Stimulated activated CD4-positive, alpha-beta T cell treated with anti-CD3 and anti-CD28 coated beads, TNF-alpha, amount 100 ng/mL, for 4 hours (primary cell): Measurements from ENCODE around the gene CTSO.
"Not testable (repeated sequence)": the region's sequence is repeated elsewhere in the genome, so short reads cannot be mapped to it uniquely, and the experiment has no call there.

Experiments
- DNase-seq, 3 experiments: peaks; one replicate each; pipeline ENCODE4 v3.0.0-alpha.2; 2020; ENCODE audit warnings: low read depth in 3 of 3

CTSO gene

DNA sequence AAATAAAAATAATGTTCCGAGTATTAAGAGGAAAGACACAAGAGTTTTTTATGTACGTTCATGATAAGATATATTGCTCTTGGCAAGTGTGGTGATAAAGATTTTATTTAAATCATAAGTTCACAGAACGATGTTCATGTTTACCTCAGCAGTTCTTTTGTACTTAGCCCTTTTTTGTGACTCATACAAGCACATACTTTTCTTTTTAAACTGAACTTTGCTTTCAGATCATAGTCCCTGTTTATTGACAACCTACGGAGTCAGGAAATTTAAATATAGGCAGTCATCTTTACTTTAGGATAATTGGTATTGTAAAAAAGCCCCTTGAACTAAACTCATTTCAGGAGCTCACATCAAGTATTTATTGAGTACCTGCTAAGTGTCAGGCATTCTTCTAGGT, 1.3 kb upstream of the CTSO start:
- DNase-seq: no peak

DNA sequence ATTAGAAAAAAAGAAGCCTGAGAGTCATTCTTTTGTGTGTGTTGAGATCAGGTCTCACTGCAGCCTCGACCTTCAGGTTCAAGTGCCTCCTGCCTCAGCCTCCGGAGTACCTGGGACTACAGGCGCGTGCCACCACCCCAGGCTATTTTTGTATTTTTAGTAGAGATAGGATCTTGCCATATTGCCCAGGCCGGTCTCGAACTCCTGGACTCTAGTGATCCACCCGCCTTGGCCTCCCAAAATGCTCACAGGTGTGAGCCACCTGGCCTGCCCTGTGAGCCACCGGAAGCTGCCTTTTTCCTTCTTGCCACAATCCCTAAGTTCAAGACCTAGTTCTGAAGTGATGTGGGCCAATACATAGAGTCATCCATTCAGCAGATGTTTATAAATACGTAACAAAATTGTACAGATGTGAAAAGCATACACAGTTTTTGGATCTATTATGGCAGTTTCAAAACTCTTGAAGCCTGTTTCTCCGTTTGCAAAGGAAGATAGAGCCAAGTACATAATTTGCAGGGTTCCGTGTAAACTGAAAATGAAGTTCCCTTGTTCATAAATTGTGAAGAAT, 536 bp upstream of the CTSO start:
- no peak for DNase-seq

GRCh38 chr4:155952501-155952901, 1.2 kb downstream of the CTSO start:
- no peak for DNase-seq

- no peak for DNase-seq
These were observed 3.2 kb downstream of the CTSO start for GRCh38 chr4:155950461-155950860.

DNA sequence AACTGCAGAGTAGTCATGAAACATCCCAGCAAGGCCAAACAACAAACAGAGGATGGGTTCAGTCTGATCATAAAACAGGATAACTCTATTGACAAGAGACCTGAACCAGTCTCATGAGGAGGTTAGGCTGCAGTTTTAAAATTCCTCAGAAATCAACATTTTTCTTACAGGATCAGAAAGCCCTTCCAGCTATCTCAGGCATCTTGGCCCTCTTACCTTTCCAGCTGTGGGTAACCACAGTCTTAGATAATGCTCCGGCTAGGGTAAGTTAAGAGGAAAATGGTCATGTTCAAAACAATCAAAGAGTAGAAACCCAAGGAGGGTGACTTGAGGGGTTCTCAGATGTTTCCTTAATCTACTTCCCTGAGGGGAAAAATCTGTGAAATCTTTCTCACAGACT, 5.1 kb downstream of the CTSO start:
- no peak for DNase-seq

DNA sequence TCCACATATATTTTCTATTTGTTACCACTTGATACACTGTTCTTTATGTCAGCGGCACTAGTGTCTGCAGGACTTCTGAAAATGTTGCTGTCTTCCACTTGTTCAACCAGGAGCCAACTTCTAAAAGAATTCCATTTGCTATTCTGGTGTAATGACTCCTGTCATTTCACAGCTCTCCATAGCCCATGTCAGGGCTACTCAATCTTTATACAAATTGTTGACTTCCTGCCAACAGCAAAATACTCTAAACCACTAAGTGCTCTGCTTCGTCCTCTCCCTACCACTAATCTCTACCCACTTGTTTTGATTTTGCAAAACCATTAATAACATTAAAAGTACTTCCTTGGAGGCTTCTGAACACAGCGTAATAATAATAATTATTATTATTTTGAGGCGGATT, 7.2 kb downstream of the CTSO start:
- DNase-seq: no peak

DNA sequence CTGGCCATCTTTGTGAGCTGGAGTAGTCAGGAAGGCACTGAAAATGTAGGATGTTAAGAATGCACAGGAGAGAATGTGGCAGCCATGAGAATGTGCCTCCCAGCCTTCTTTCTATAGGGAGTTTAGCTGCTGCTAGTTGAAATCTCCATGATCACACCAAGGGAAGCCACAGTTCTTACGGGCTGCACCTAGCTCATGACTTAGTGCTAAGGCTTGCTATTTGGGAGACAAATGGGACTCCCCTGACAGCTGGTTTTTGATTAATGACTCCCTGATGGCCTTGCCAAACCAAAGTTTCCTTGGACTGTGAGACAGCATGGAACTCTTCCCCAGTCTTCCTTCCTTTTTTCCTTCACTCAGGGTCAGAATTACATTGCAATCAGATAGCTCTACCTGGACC, 9.2 kb downstream of the CTSO start:
- no peak for DNase-seq

- DNase-seq: no peak
These were observed 9.9 kb downstream of the CTSO start for GRCh38 chr4:155943605-155944291.

DNA sequence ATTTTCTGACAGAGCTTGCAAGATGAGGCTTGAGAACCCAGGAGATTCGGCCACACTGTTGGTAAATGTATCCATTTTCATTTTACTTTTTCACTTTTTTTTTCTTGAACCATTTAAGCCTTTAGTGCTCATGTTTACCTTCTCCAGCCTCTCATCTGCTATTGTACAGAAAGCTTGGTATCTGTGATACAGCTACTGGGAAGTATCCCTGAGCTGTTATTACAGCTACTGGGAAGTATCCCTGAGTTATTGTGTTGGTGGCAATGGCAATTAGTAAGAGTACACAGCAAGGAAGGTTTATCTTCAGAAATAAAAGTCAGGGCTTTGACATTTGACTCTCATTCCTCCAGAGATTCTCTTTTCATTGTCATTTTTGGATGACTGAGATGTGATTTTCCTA, 11.8 kb downstream of the CTSO start:
- DNase-seq: no peak

DNA sequence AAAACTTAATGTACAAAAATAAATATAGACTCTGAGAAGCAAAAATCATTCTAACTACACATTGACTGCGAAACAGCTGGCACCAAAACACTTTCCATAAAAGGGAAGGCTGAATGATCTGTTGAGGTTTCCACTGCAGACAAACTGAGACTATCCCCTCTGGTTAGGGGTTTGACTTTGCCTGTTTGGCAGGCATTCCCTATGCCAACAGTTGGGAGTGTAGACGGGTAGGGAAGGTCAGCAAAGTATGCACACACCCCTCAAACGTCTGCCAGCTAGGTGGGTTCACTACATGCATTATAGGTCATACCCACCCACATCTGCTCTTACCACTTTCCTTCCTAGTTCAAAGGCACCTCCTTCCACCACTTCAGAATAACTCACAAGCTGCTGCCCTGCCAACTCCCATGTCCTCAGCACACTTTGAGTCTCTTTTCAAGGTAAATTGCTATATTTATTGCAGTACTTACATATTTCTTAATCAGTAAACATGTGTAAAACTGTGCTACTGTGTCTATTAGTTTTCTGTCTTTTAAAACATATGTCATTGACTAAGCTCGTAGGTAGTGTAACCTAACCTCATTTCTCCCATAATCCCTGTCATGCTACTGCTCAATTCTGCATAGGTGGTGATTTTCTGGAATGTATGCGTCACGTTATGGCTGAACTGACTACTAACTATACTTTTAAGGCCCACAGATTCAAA, 12.4 kb downstream of the CTSO start:
- no peak for DNase-seq

- DNase-seq: no peak
These were observed 18.2 kb downstream of the CTSO start for GRCh38 chr4:155935389-155935986.

- not testable (repeated sequence) for DNase-seq
These were observed 19.0 kb downstream of the CTSO start for GRCh38 chr4:155934634-155935033.

- no peak for DNase-seq
These were observed 22.0 kb downstream of the CTSO start for GRCh38 chr4:155931634-155932033.

DNA sequence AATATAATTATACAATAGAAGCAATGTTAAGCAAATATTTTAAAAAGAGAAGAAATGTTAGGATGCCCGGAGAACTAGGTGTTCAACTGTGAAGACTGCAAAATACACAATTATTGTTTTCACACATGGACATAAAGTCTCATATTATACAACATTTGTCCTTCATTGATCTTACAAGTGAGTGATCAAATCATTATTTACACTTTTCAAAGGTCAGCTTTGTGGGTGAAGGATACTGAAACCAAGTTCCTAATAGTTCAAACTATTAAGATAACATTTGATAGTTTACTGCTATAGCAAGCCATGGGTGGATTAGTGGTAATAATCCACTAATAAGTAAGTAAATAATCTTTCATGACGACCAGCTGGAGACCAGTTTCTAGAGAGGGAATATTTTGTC, 23.3 kb downstream of the CTSO start:
- DNase-seq: no peak

DNA sequence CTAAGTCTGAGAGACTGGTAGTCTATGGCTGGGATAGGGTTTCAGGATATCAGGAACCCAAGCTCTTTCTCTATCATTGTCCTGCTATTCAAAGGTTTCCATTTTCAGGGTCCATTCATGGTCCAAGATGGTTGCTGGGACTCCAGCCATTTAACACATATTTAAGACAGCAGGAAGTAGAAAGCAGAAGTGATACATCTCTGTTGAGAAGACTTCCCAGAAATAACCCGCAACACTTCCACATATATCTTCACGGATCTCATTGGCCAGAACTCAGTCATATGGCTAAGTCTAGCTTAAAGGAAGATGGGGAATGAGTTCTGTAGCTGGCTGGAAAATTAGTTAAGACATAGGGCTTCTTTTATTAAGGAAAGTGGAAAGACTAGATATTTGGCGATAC, 23.8 kb downstream of the CTSO start:
- DNase-seq: no peak

GRCh38 chr4:155924637-155925036, 29.0 kb downstream of the CTSO start:
- DNase-seq: no peak

DNA sequence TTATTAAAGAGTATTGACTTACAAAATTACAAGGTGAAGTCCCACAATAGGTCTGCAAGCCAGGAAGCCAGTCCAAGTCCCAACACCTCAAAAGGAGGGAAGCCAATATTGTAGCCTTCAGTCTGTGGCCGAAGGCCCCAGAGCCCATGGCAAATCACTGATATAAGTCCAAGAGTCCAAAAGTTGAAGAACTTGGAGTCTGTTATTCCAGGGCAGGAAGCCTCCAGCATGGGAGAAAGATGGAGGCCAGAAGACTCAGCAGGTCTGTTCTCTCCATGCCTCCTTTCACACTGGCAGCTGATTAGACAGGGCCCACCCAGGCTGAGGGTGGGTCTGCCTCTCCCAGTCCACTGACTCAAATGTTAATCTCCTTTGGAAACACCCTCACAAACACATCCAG, 32.1 kb downstream of the CTSO start:
- DNase-seq: no peak

GRCh38 chr4:155914782-155915181, 38.9 kb downstream of the CTSO start:
- no peak for DNase-seq

- DNase-seq: no peak
These were observed 41.8 kb downstream of the CTSO start for GRCh38 chr4:155911905-155912304.

DNA sequence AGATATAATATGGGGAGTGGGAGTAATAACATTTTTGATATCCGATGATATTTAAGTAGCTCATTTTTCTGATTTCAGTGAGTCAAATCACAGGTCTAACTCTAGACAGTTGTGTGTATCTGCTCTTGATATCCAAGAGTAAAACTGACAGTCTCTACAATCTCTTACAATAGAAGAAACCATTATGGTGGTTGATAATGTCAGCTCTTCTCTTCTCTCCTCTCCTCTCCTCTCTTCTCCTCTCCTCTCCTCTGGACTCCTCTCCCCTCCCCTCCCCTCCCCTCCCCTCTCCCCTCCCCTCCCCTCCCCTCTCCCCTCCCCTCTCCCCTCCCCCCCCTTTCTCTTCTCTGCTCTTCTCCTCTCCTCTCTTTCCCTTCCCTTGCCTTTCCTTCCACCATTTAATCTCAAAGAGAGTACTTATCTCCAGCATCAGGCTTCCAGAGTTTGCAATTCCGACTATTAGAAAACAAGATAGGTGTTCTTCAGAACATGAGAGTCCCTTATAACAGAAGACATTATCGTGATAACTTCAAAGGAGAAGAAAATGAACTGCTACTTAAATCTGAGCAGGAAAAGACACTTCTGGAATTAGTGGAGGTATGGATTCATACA, 43.9 kb downstream of the CTSO start:
- no peak for DNase-seq

- DNase-seq: no peak
These were observed 45.2 kb downstream of the CTSO start for GRCh38 chr4:155908187-155909139.
